NOMO-1 (cell line): ENCODE measurements around the gene ZNF438.
A peak's percentile ranks its signal among the peaks of the same experiment; 100 is the strongest.

Source experiments
- DNase-seq, 2 experiments: peaks; one replicate each; lab custom pipeline; 2025; ENCODE audit not compliant: unreplicated experiment in 2 of 2; lab: John Stamatoyannopoulos, UW

The ZNF438 gene

GRCh38 chr10:30854656-30855055 is 177.0 kb downstream of the ZNF438 start:
- DNase-seq: peak in 1 of 2 experiments; percentile 7

- DNase-seq: peak; percentile 20 to 59
Measured at GRCh38 chr10:30853066-30853465, 178.6 kb downstream of the ZNF438 start.

GRCh38 chr10:30850776-30851175 is 180.9 kb downstream of the ZNF438 start:
- DNase-seq: no peak

- no peak for DNase-seq
Measured at GRCh38 chr10:30849231-30850035, 182.2 kb downstream of the ZNF438 start.

GRCh38 chr10:30848396-30849032 is 183.2 kb downstream of the ZNF438 start:
- no peak for DNase-seq

- DNase-seq: no peak
Measured at GRCh38 chr10:30847642-30848041, 184.0 kb downstream of the ZNF438 start.

- no peak for DNase-seq
Measured at GRCh38 chr10:30847199-30847598, 184.5 kb downstream of the ZNF438 start.

- DNase-seq: no peak
Measured at GRCh38 chr10:30846710-30847109, 185.0 kb downstream of the ZNF438 start.

- no peak for DNase-seq
Measured at GRCh38 chr10:30842894-30843293, 188.8 kb downstream of the ZNF438 start.

- DNase-seq: no peak
Measured at GRCh38 chr10:30842185-30842584, 189.5 kb downstream of the ZNF438 start.

GRCh38 chr10:30840395-30841050 is 191.1 kb downstream of the ZNF438 start:
- DNase-seq: no peak

- no peak for DNase-seq
Measured at GRCh38 chr10:30839652-30840051, 192.0 kb downstream of the ZNF438 start.

- no peak for DNase-seq
Measured at GRCh38 chr10:30836406-30836805, 195.3 kb downstream of the ZNF438 start.

GRCh38 chr10:30835146-30835545 is 196.5 kb downstream of the ZNF438 start:
- no peak for DNase-seq

- no peak for DNase-seq
Measured at GRCh38 chr10:30834651-30835050, 197.0 kb downstream of the ZNF438 start.

- no peak for DNase-seq
Measured at GRCh38 chr10:30834153-30834552, 197.5 kb downstream of the ZNF438 start.

- DNase-seq: no peak
Measured at GRCh38 chr10:30833628-30833970, 198.1 kb downstream of the ZNF438 start.

GRCh38 chr10:30832749-30833627 is 198.7 kb downstream of the ZNF438 start:
- no peak for DNase-seq

GRCh38 chr10:30832001-30832748 is 199.5 kb downstream of the ZNF438 start:
- no peak for DNase-seq

- no peak for DNase-seq
Measured at GRCh38 chr10:30831426-30831825, 200.2 kb downstream of the ZNF438 start.
